ENCODE results near the gene C19orf25. TPM values are rescaled to one million over a fixed set of nuclear protein-coding genes. Genes with fewer than 3 reads are reported as not detected.

C19orf25 gene
- total and polyA plus RNA-seq, 10 of the 15 experiments (the other 5 are each of a cell fraction or from before 2014, with no cell fraction given), result 1.2 to 67.0 (median 25.6) TPM

DNA sequence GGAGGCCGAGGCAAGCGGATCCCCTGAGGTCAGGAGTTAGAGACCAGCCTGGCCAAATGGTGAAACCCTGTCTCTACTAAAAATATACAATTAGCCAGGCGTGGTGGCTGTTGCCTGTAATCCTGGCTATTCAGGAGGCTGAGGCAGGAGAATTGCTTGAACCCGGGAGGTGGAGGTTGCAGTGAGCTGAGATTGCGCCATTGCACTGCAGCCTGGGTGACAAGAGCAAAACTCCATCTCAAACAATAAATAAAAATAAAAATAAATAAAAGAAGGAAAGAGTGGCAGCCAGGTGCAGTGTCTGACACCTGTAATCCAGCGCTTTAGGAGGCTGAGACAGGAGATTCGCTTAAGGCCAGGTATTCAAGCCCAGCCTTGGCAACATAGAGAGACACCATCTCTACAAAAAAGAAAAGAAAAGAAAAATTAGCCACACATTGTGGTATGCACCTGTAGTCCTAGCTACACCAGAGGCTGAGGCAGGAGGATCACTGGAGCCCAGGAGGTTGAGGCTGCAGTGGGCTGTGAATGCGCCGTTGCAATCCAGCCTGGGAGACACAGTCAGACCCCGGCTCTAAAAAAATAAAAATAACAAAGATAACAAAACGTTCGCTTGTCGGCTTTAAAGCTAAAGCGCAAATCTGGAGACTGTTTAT is 23.5 kb upstream of the C19orf25 start:
- ChIA-PET RAD21 (ENCODE audit: unreplicated experiment) (no interaction called here), SMC1A (ENCODE audit: uncharacterized antibody, unreplicated experiment) (no interaction called here), CTCF (interaction anchor here (0.8 to 1.9 kb wide), 3 partner anchors 12 to 27 kb away, joined by 3 to 4 read pairs (median 3); no protein-coding TSS in a partner anchor), POLR2A (no interaction called here)
- Histone ChIP-seq H3K27ac (ENCODE audit: control insufficient read depth, insufficient read depth) (no peak overlapping the region), H3K9ac (ENCODE audit: control insufficient read depth, insufficient read depth, low read length) (no peak overlapping the region), H2AFZ (ENCODE audit: control insufficient read depth, low read depth, low read length) (no peak overlapping the region), H3K36me3 (ENCODE audit: control insufficient read depth in 2 of 2, insufficient read depth in 2 of 2, low read length in 1 of 2) (no peaks in the 10 kb centered on the region), H4K20me1 (ENCODE audit: control insufficient read depth, insufficient read depth) (no peaks in the 10 kb centered on the region), H3K27me3 (replicated peaks in 1 of 2; ENCODE audit: control insufficient read depth in 2 of 2, insufficient read depth in 2 of 2, low read length in 1 of 2) (no peaks in the 10 kb centered on the region; a peak in 1 of 4 replicates), H3K4me1 (ENCODE audit: control insufficient read depth, insufficient read depth, low read length) (no peaks in the 10 kb centered on the region), H3K4me2 (ENCODE audit: control insufficient read depth, insufficient read depth) (no peak overlapping the region), H3K9me3 (replicated peaks; ENCODE audit: control insufficient read depth, insufficient read depth, low read length) (no peaks in the 10 kb centered on the region; the same call in 2 of the 3 replicates), H3K79me2 (ENCODE audit: control insufficient read depth, insufficient read depth, low read length) (no peaks in the 10 kb centered on the region), H3K4me3 (no peak overlapping the region)
- in situ Hi-C loops (cut with MboI) (no loop called here), intact Hi-C loops (cut with micrococcal nuclease; ENCODE audit: unreplicated experiment) (no loop called here)
- BruUV-seq (replicated peaks), result no TSS peak
- no peak for DNase-seq (ENCODE audit: low read depth, low spot score)
- TF ChIP-seq, protein P1, sequence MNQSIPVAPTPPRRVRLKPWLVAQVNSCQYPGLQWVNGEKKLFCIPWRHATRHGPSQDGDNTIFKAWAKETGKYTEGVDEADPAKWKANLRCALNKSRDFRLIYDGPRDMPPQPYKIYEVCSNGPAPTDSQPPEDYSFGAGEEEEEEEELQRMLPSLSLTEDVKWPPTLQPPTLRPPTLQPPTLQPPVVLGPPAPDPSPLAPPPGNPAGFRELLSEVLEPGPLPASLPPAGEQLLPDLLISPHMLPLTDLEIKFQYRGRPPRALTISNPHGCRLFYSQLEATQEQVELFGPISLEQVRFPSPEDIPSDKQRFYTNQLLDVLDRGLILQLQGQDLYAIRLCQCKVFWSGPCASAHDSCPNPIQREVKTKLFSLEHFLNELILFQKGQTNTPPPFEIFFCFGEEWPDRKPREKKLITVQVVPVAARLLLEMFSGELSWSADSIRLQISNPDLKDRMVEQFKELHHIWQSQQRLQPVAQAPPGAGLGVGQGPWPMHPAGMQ (IDR thresholded peaks at IDR 0.05; ENCODE audit: borderline replicate concordance), result no peak
- TF ChIP-seq SREBF2 (IDR thresholded peaks at IDR 0.05; ENCODE audit: low read length), result no peak
- no peak for TF ChIP-seq HCFC1 (IDR thresholded peaks at IDR 0.05; ENCODE audit: low read length)
- TF ChIP-seq RB1 (IDR thresholded peaks at IDR 0.05; ENCODE audit: borderline replicate concordance), result no peak
- TF ChIP-seq JUNB (IDR thresholded peaks at IDR 0.05), result no peak
- TF ChIP-seq, protein P2, sequence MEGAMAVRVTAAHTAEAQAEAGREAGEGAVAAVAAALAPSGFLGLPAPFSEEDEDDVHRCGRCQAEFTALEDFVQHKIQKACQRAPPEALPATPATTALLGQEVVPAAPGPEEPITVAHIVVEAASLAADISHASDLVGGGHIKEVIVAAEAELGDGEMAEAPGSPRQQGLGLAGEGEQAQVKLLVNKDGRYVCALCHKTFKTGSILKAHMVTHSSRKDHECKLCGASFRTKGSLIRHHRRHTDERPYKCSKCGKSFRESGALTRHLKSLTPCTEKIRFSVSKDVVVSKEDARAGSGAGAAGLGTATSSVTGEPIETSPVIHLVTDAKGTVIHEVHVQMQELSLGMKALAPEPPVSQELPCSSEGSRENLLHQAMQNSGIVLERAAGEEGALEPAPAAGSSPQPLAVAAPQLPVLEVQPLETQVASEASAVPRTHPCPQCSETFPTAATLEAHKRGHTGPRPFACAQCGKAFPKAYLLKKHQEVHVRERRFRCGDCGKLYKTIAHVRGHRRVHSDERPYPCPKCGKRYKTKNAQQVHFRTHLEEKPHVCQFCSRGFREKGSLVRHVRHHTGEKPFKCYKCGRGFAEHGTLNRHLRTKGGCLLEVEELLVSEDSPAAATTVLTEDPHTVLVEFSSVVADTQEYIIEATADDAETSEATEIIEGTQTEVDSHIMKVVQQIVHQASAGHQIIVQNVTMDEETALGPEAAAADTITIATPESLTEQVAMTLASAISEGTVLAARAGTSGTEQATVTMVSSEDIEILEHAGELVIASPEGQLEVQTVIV (IDR thresholded peaks at IDR 0.05; ENCODE audit: borderline replicate concordance, partially characterized antibody), result no peak
- no peak for TF ChIP-seq NFYA (IDR thresholded peaks at IDR 0.05; ENCODE audit: borderline replicate concordance, low read depth, low read length)
- TF ChIP-seq, protein P3, sequence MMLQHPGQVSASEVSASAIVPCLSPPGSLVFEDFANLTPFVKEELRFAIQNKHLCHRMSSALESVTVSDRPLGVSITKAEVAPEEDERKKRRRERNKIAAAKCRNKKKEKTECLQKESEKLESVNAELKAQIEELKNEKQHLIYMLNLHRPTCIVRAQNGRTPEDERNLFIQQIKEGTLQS (IDR thresholded peaks at IDR 0.05; ENCODE audit: borderline replicate concordance, extremely low read depth, low read depth, low read length), result no peak
- no peak for TF ChIP-seq TARDBP (IDR thresholded peaks at IDR 0.05; ENCODE audit: borderline replicate concordance)
- TF ChIP-seq RELA (IDR thresholded peaks at IDR 0.05; ENCODE audit: borderline replicate concordance, partially characterized antibody), result no peak
- no peak for TF ChIP-seq SMARCA5 (IDR thresholded peaks at IDR 0.05)
- no peak for TF ChIP-seq ZNF24 (IDR thresholded peaks at IDR 0.05)
- no peak for TF ChIP-seq TCF3 (IDR thresholded peaks at IDR 0.05; ENCODE audit: borderline replicate concordance, insufficient read depth, low read depth, low read length)
- TF ChIP-seq, protein P4, sequence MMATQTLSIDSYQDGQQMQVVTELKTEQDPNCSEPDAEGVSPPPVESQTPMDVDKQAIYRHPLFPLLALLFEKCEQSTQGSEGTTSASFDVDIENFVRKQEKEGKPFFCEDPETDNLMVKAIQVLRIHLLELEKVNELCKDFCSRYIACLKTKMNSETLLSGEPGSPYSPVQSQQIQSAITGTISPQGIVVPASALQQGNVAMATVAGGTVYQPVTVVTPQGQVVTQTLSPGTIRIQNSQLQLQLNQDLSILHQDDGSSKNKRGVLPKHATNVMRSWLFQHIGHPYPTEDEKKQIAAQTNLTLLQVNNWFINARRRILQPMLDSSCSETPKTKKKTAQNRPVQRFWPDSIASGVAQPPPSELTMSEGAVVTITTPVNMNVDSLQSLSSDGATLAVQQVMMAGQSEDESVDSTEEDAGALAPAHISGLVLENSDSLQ (IDR thresholded peaks at IDR 0.05), result no peak
- 48% methylated on average over 14 of the region's 14 CpGs for WGBS (ENCODE audit: insufficient coverage, insufficient replicate concordance, low lambda C conversion rate, missing lambda C conversion rate)
- FAIRE-seq, result no peak
- ATAC-seq, result no peak

All from GM12878 (cell line).